Globus pallidus (tissue), 1 donor: ENCODE results near the gene ISG15.

ENCODE experiments used
- DNase-seq: peaks from one replicate; pipeline ENCODE4 v3.0.0-alpha.2; 2015; ENCODE audit warnings: low spot score

The ISG15 gene

DNA sequence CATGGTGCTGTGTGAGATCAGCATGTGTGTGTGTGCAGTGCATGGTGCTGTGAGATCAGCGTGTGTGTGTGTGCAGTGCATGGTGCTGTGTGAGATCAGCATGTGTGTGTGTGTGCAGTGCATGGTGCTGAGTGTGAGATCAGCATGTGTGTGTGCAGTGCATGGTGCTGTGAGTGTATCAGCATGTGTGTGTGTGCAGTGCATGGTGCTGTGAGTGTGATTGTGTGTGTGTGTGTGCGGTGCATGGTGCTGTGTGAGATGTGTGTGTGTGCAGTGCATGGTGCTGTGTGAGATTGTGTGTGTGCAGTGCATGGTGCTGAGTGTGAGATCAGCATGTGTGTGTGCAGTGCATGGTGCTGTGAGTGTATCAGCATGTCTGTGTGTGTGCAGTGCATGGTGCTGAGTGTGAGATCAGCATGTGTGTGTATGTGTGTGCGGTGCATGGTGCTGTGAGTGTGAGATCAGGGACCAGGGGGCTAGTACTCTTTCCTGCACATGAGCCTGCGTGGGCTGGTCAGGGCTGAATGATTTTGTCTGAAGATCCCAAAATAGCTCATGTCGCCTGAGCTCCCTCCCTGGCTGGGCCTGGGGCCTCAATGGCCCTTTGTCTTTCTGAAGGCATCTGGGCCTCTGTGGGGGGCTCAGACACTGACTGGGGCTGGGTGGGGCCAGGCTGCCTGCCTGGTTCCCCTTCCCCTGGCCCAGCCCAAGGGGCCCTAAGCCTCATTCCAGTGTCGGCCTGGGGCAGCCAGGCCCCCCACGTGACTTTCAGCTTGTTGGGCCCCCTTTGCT lies 17.8 kb downstream of the ISG15 start:
- peak; percentile 61 for DNase-seq

DNA sequence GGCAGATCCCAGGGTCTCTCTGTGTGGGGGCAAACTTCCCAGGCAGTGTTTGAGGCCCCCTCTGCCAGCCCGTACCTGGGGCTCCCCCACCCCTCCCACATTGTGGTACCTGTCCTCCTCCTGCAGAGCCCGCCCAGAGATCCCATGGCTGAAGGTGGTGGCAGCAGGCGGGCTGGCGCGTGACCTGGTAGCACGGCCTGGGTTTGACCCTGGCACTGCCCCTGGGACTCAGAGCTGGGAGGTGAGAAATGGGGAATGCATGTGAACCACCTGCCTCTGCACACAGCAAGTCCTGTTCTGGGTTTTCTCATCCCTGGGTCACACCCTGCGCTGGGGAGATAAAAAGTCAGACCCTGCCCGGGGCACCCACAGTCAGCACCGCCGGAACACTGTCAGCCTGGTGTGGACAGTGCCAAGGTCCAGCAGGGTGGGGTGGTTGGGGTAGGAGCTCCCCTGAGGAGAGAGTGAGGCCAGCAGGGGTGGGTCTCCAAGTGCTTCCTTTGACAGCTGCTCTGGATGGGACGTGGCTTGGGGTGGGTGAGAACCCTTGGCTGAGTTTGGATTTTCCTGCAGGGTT lies 18.4 kb downstream of the ISG15 start:
- DNase-seq = no peak

DNA sequence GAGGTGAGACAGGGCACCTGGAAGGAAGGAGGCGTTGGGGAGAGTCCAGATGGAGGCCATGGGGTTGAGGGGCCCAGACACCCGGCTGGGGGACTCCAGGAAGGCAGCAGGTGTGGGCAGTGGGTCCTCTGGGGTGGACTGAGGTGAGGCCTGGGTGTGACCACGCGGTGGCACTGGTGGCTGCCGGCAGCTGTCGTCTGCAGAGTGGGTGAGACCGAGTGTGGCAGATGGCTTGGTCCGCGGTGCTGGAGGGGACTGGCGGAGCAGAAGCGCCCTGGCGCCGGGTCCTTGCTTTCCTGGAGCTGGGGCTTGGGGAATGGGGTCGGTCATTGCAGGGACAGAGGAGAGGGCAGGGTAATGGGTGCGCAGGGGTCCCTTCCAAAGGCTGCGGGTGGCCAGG lies 19.1 kb downstream of the ISG15 start:
- DNase-seq = no peak

DNA sequence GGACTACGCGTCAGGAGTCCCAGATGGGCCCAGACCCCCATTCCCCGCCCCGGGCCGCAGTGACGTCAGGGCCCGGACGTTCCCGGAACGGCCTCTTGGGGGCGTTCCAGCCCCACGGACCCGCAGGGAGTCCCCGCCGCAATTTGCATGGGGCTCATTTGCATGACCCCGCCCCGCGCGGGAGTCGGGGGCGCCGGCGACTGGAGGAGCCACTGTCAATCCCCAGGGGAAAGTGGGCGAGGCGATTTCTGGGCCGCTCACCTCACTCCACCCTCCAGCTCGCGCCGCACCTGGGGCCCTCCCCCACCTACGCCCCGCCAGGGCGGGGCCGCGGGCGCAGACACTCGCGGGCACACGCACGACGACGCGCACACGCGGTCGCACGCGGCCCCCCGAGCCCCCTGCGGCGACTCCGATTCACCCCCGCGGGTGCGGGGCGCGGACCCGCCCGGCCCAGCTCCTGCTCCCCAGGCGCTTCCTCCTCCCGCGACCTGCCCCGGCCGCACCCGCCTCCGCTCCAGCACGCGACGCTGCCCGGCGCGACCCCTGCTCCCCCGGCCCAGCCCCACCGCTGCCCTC lies 19.8 kb downstream of the ISG15 start:
- peak; percentile 77 for DNase-seq

DNA sequence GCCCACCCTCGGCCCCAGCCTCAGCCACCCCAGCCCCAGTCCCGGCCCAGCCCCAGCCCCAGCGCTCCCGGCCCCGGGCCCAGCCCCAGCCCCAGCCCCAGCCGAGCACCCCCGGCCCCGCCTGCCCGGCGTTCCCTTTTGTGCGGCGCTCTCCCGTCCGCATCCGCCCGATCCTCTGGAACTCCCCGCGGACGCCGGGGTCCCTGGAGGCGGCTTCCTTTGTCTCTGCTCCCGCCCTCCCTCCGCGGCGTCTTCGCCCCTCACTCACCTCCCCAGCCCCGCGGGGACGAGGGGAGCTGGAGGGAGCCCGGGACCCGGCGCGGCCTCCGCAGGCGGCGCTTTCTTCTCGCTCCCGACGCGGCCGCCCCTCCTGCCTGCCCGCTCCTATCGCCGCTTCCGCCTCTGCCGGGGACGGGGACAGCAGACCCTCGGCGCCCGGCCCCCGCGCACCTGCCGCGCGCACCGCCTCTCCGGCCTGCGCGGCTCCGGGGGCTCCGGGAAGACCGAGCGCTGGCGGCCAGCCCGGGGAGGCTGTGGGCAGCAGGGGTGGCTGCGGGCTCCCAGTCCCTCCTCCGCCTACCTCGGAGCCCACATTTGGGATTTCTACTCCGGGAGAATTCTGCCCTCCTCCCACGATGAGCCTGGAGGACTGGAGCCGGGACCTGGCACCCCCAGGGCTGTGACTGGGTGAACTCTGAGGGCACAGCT lies 20.6 kb downstream of the ISG15 start:
- no peak for DNase-seq

DNA sequence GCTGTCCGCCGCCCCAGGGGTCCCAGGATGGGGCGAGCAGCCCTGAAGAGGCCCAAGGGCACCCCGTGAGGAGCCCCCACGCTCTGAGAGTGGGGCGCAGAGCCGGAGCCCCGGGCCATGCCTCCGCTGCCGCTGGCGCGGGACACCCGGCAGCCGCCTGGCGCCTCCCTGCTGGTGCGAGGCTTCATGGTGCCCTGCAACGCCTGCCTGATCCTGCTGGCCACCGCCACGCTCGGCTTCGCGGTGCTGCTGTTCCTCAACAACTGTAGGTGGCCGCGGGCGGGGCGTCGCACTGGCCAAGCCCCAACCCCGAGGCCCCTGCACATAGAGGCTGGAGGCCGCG lies 21.1 kb downstream of the ISG15 start:
- no peak for DNase-seq

DNA sequence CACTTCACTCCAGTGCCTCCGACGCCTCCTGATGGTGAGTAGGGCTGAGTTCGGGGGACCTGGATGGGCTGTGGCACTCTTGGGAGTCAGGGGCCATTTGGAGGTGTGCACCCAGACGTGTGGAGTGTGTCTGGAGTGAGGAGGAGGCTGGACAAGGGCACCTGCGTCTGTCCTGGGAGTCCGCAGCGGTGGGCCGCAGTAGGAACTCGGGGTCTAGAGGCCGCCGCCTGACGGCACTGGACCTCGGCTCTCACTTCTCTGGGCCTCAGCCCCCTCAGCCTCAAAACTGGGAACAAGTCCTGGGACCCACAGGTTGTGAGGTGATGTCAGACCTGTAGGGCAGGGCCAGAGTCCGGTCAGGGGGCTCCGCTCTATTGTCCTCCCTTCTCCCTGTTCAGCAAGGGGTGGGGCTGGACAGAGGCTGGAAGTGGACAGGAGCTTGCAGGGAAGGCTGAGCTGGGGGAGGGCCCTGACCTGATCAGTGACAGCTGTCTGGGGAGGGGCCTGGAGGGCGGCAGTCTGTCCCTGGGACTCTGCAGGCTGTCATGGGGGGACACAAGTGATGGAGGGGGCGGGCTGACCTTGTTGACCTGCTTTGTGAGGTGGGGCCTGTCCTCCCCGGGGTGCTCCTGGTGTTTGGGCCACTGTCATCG lies 22.1 kb downstream of the ISG15 start:
- no peak for DNase-seq

DNA sequence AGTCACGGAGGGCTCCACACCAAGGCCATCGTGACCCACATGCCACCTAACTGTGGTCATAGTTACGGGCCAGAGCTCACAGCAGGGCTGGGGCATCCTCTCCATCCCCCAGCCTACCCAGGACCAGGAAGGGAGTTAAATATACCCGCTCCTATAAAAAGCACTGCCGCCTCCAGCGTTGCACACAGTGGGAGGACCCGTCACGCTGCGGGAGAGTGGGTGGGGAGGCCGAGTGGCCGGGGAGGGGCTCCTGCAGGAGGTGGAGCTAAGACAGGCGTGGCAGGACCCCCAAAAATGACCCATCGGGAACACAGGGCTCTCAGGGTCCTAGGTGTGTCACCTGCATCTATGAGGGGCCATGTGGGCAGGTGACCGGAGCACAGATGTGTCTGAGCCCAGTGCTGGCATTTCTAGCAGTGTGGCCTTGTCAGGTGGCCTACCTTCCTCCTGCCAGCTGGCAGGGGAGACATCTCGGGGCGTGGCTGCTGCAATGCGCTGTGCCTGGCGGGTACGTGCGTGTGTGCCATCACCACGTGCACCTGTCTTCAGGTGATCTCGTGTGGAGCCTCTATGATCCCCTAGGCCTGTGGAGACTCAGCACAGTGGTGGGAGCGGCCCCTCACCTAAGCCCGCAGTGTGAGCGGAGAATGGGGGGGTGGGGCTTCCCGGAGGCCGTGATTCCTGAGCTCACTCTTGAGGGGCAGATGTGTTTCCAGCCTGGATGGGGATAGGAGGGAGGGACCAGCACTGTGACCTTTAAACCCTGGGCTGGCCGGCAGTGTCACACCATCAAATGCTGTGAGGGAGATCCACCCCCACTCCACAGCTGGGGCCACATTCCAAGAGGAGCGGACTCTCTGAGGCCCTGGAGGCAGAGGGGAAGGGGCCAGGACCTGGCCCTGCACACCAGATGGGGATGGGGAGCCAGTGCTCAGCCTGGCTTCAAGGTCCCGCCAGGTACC lies 24.4 kb downstream of the ISG15 start:
- DNase-seq = no peak

DNA sequence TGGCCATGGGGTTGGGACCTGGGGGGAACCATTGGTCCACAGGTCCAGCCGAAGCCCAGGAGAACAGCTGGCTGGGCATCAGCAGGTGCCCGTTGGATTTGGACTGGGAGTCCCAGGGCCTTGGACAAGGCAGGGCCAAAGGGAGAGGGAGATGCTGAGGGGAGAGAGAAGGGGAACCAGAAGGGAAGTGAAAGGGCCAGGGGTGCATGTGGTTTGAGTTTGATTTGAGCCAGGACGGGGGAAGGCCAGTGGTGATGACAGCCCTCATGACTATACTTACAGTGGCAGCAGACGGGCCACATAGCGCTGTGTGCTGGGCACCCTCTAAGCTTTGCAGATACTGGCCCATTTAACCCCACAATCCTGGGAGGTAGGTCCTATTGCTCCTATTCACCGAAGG lies 25.4 kb downstream of the ISG15 start:
- DNase-seq = no peak

DNA sequence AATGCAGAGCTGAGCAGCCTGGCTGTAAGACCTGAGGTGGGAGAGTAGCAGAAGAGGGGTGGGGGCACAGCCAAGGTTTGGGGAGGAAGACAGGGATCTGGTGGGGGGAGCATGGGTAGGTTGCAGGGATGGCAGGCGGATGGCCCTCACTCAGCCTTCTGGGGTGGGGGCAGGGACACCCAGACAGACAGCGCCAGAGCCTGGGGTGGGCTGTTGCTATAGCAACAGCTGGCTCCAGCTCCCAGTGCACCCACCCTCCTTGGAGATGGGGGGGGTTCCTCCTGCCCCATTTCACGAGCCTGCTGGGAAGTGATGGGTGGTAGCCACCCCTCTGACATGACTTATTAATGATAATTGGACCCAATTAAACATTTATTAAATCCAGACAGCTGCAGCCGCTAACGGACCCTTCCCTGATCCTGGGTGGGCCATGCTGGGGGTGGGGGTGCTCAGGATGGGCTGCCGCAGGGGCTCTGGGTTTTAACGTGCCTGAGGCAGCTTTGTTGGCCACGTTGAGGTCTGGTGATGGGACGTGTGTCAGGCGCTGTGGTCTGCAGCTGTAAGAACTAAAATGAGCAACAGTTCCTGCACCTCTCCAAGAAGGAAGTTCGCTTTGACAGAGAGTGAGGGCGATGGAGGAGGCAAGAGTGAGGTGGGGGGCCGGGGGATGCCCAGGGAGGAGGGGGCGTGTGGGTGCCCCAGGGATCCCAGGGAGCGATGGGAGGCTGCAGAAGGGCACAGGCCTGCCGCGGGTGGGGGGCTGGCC lies 26.0 kb downstream of the ISG15 start:
- no peak for DNase-seq

DNA sequence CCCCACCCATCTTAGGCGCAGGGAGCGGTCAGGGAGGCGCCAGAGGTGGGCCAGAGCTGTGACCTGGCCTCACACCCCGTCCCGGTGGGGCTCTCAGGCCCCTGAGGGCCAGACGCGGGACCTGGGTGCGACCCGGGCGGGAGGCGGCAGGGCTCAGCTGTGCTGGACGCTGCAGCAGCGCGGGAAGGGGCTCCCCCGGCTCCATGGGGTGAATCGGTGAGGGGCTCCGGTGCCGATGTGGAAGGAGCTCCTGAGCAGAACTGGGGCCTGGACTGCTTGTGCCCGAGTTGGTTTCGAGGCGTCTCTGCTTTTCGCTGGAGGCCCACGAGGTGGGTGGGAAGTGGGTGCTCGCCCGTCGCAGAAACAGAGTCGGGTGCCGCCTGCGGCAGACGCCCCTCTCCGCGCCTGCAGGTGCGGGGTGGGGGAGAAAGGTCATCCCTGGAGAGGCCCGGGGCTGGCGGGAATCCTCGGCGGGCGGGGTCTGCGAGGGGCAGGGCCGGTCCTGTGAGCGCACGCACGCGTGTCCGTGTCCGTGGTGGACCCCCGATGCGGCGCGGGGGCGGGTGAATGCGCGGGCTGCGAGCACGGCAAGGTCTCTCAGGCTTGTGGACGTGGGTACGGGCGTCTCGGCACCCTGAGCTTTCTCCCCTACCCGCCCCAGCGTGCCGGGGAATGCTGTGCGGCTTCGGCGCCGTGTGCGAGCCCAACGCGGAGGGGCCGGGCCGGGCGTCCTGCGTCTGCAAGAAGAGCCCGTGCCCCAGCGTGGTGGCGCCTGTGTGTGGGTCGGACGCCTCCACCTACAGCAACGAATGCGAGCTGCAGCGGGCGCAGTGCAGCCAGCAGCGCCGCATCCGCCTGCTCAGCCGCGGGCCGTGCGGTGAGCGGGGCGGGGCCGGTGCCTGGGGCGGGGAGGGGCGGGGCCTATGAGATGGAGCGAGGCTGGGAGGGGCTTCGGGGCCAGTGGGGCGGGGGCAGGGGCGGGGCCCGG lies 27.0 kb downstream of the ISG15 start:
- DNase-seq = peak; percentile 72

DNA sequence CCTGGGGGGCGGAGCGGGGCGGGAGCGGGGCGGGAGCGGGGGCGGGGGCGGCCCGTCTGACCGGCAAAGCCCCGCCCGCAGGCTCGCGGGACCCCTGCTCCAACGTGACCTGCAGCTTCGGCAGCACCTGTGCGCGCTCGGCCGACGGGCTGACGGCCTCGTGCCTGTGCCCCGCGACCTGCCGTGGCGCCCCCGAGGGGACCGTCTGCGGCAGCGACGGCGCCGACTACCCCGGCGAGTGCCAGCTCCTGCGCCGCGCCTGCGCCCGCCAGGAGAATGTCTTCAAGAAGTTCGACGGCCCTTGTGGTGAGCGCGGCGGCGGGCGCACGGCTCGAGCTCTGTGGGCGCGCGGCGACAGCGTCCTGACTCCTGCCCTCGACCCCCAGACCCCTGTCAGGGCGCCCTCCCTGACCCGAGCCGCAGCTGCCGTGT lies 27.8 kb downstream of the ISG15 start:
- no peak for DNase-seq

DNA sequence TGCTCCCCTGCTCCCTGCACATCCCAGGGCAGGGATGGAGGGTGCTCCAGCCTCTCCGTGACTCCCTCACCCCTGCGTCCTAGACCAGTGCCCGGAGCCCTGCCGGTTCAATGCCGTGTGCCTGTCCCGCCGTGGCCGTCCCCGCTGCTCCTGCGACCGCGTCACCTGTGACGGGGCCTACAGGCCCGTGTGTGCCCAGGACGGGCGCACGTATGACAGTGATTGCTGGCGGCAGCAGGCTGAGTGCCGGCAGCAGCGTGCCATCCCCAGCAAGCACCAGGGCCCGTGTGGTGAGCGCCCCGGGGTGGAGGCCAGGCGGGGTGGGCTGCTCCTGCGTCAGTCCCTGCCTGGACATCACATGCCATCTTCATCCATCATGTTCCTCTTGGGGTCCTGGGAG lies 28.6 kb downstream of the ISG15 start:
- no peak for DNase-seq

DNA sequence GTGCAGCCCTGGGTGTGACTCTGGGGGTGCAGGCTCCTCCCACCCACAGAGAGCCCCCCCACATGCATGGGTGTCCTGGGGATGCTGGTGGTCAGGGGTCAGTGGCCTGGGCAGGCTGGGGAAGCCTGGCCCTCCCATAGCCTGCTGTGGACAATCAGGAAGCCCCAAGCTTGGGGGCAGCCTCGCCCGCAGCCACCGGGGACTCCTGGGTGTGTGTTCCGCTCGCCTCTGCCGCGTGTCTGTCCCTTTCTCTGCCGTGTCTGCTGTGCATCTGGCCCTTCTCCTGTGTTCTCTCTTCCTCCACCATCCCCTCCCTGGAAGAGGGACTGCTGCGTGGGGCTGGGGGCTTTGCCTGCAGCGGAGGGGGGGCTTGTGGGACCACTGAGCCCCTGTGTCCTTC lies 29.5 kb downstream of the ISG15 start:
- DNase-seq = no peak

DNA sequence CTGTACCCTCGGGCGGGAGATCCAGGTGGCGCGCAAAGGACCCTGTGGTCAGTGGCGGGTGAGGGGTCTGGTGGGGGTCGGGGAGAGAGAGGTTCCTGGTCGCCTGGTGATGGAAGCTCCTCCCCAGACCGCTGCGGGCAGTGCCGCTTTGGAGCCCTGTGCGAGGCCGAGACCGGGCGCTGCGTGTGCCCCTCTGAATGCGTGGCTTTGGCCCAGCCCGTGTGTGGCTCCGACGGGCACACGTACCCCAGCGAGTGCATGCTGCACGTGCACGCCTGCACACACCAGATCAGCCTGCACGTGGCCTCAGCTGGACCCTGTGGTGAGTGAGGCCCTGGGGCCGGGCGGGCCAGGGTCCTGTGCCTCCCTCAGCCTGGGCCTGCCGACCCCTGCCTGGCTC lies 30.1 kb downstream of the ISG15 start:
- no peak for DNase-seq

DNA sequence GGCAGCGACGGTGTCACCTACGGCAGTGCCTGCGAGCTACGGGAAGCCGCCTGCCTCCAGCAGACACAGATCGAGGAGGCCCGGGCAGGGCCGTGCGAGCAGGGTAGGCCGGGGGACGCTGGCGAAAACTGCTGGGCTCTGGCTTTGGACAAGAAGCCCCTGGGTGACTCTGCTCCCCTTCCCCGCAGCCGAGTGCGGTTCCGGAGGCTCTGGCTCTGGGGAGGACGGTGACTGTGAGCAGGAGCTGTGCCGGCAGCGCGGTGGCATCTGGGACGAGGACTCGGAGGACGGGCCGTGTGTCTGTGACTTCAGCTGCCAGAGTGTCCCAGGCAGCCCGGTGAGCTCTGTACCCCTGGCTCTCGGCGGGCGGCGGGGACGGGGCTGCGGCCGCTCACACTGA lies 30.6 kb downstream of the ISG15 start:
- DNase-seq = no peak

DNA sequence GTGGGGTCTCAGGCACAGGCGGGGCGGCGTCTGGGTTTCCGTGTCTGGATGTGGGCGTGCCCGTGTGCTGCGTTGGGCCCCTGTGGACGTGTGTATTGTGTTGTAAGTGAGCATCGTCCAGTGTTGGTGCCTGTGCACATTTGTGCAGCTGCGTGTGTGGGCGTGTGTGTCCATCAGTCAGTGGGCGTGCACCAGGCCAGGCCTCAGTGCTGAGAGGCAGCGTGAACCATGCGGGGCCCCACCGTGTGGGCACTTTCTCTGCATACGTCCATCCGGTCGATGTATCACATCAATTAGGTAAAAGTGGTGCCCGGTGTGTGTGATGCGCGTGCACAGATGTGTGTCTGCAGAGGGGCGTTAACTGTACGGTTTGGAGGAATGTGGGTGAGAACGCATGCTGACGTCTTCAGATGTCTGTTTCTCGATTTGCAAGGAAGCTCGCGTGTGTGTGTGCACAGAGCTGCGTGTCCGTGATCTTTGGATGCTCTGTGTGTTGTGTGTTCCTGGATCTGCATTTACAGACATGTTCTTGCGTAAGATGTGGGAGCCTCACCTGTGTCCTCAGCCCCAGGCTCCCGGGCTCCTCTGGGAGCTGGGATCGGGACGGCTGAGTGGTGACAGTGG lies 31.3 kb downstream of the ISG15 start:
- DNase-seq = no peak

DNA sequence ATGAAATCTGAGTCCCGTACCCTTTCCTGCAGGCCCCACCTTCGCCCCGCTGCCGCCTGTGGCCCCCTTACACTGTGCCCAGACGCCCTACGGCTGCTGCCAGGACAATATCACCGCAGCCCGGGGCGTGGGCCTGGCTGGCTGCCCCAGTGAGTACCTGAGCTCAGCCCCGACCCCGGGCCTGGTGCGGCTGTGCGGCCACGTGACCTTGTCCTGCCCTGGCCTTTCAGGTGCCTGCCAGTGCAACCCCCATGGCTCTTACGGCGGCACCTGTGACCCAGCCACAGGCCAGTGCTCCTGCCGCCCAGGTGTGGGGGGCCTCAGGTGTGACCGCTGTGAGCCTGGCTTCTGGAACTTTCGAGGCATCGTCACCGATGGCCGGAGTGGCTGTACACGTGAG lies 31.8 kb downstream of the ISG15 start:
- no peak for DNase-seq

DNA sequence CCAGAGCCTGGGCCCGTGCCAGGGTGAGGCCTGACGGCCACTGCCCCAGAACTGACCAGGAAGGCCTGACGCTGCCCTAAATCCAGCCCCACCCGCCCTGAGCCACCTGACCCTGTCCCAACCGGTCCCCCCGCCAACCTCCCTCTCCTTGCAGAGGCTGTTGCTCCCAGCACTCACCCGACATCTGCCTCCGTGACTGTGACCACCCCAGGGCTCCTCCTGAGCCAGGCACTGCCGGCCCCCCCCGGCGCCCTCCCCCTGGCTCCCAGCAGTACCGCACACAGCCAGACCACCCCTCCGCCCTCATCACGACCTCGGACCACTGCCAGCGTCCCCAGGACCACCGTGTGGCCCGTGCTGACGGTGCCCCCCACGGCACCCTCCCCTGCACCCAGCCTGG lies 32.9 kb downstream of the ISG15 start:
- DNase-seq = no peak
